HG03378 (cell line): ENCODE measurements around the gene ZNF613.
A peak's percentile ranks its signal among the peaks of the same experiment; 100 is the strongest.
"Not testable (repeated sequence)": the region's sequence is repeated elsewhere in the genome, so short reads cannot be mapped to it uniquely, and the experiment has no call there.

Experiments used
- ATAC-seq: cut with Tn5 transposase; IDR thresholded peaks from one replicate; pipeline ENCODE4 v1.9.1; 2021; ENCODE audit warnings: mild to moderate bottlenecking, moderate library complexity; ENCODE audit not compliant: unreplicated experiment

Gene ZNF613

DNA sequence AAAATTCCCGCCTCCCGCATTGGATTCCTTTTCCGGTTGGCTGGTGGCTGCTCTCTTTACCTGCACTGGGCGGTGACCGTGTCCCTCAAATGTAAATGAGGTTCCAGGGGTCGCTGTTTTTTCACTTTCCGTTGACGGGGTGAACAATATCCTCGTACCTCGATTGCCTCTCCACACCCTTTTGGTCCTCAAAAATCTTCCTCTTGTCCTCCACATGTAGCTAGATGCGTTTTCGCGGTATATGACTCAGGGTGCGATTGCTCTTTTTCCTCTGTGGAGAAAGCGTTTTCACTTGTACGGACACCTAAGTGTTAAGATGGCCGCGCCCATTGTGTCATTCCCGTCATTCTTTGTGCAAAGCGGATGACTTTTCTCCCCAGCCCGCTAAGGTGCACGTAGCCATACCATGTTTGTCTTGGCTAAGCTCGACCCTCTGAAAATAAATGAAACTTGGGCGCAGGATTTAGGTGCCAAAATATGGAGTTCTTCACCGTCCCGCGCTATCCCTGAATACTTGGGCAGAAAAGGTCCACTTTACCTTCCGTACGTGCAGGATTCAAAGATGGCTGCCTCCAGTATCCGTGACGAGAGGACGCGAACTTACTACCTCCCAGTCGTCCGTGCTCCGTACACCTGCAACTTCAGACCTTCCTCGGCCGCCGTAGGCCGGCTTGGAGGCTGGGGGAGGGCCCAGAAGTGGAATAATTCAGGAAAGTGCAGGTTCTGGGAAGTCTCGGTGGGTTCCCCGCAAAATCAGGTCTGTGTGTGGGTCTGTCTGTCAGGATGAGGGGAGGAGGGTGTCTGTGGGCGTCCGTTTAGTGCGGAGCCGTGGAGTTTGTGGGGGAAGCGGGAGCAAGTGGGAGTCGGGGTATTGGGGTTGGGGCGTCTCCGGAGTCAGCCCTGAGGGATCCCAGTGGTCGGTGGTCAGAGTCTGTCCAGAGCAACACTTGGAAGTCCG lies at the start of gene ZNF613:
Gene ZNF613, plus strand, starts transcription at position 689 of the 958 bp plus-strand sequence. CDS start 8,749 bp downstream, outside the sequence.
- ATAC-seq, result peak; percentile 77

- ATAC-seq, result no peak
Observed at GRCh38 chr19:51882518-51882917, 44.8 kb upstream of the ZNF613 start.

DNA sequence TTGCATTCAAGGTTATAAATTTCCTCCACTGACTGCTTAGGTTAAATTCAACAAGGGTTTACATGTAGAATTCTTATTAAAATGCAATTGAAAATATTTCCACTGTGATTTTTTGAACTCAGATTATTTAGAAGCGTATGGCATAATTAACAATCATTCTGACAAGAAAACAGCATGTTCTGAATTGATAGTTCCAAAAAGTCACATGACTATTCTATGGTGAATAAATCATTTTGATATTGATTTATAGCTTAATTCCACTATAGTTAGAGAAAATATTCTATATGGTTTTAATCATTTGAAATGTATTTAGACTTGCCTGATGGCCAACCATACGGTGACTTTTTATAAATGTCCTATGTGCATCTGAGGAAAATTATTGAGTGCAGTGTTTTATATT lies 42.6 kb upstream of the ZNF613 start:
- ATAC-seq, result no peak

GRCh38 chr19:51887522-51888498 lies 39.5 kb upstream of the ZNF613 start, which contains the start of gene ZNF577:
TSS of gene ZNF577 (minus strand) at chr19:51887951. CDS start at chr19:51880382, 7,569 bp downstream.
- ATAC-seq, result no peak

DNA sequence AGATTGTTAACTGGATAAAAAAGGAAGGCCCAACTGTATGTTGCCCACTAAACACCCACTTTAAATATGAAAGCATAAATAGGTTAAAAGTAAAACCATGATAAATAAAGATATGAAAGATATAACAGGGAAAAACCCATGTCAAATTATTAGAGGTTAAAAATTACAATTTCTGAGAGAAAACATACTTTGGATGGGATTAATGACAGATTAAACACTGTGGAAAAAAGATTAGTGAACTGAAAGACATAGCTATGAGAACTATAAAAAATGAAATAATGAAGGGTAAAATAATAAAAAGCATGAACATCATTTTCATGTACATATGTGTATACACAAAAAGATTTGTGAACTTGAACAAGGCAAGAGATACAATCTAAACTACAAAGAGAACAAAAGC lies 37.3 kb upstream of the ZNF613 start:
- no peak for ATAC-seq

DNA sequence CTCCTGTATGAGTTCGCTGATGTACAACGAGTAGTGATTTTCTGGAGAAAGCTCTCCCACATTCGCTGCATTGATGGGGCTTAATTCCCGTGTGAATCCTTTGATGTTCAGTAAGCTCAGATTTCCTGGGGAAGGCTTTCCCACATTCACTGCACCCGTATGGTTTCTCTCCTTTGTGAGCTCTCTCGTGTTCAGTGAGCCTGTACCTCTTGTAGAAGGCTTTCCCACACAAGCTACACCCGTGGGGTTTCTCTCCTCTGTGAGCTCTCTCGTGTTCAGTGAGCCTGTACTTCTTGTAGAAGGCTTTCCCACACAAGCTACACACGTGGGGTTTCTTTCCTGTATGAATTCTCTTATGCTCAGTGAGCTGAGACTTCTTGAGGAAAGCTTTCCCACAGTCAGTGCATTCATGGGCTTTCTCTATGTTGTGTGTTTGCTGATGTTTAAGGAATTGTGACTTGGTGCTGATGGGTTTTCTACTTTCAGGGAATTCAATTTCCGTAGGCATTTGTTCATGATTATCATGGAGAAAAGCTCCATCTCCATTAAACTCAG lies 36.0 kb upstream of the ZNF613 start:
- ATAC-seq, result no peak

DNA sequence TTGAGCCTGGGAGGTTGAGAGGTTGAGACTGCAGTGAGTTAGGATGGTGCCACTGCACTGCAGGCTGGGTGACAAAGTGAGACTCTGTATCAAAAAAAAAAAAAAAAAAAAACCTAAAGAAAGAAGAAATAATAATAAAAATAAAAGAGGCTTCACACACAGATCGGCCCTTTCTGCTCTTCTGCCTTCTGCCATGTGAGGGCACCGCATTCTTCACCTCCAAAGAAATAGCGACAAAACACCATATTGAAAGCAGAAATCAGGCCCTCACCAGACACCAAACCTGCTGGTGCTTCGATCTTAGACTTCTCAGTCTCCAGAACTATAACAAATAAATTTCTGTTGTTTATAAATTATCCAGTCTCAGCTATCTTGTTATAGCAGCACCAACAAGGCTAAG lies 25.4 kb upstream of the ZNF613 start:
- ATAC-seq, result no peak

GRCh38 chr19:51903192-51903591 lies 24.1 kb upstream of the ZNF613 start:
- ATAC-seq, result no peak

- peak; percentile 59 for ATAC-seq
Observed at GRCh38 chr19:51904331-51905165, 22.7 kb upstream of the ZNF613 start, which contains the start of gene ZNF649. TSS of gene ZNF649 (minus strand) at chr19:51905017. CDS start at chr19:51900107, 4,910 bp downstream.

DNA sequence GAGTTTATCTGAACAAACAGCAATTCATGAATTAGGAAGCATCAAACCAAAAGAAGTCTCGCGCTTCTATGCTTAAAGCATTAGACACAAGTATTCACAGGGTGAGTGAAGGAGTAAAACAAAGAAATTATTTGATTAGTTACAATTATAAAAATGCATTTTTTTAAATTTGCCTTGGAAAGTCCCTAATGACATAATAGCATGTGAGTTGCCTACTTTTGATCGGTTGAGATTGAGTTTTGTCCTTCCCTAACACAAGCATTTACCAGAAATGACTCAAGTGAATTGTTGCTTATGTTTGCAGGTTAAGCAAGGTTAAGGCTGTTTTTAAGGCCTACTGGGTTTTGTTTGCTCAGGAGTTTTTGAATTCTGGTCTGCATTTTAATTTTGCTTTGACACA lies 22.1 kb upstream of the ZNF613 start:
- ATAC-seq, result no peak

GRCh38 chr19:51905639-51906038 lies 21.6 kb upstream of the ZNF613 start:
- ATAC-seq, result not testable (repeated sequence)

DNA sequence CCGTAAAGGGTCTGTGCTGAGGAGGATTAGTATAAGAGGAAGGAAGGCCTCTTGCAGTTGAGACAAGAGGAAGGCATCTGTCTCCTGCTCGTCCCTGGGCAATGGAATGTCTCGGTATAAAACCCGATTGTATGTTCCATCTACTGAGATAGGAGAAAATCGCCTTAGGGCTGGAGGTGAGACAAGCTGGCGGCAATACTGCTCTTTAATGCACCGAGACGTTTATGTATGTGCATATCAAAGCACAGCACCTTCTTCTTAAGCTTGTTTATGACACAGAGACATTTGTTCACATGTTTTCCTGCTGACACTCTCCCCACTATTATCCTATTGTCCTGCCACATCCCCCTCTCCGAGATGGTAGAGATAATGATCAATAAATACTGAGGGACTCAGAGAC lies 21.2 kb upstream of the ZNF613 start:
- ATAC-seq, result not testable (repeated sequence)

- ATAC-seq, result not testable (repeated sequence)
Observed at GRCh38 chr19:51907981-51908380, 19.3 kb upstream of the ZNF613 start.

DNA sequence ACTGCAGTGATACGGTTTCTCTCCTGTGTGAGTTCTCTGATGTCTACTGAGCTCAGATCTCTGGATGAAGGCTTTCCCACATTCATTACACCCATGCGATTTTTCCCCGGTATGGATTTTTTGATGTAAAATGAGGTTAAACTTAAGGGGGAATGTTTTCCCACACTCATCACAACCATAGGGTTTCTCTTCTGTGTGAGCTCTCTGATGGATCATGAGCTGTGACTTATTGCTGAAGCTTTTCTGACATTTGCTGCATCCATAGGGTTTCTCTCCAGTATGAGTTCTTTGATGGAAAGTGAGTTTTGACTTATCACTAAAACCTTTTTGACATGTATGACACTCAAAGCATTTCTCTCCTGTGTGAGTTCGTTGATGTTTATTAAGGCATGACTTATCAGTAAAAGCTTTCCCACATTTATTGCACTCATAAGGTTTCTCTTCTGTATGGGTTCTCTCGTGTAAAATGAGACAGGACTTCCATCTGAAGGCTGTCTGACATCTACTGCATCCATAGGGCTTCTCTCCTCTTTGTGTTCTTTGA lies 11.9 kb upstream of the ZNF613 start:
- no peak for ATAC-seq

DNA sequence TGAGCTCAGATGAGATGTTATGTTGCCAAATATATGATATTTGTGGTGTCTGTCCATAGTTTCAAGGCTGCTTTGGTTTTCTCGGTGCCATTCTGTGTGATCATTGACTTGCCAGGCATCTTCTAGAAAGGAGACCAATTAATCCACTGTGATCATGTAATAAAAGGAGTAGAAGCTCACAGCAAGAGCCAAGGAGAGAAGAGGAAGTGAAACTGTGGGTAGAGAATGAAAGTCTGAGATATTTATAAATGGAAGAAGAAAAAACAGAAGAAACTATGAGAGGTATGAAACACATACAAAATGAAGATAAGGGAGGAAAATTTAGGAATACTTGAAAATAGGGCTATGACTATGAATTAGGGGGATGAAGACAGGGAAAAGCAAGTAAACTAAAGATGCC lies 11.1 kb upstream of the ZNF613 start:
- no peak for ATAC-seq

DNA sequence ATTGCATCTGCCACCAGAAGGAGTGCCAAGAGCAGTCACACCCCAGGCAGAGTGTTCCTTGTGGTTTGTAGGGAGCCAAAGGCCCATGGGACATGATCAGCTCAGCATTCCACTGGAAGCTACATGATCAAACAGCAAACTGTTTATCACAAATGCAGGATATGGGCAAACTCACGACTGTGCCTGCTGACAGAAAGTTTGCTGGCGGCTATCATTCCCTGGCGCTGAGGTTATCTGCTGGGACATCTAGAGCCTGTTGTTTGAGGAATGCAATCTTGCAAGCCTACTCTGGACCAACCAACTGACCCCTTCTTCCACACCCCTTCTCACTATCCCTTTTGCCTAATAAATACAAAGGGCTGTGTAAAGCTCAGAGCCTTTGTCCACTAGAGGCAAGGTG lies 7.7 kb upstream of the ZNF613 start:
- no peak for ATAC-seq

DNA sequence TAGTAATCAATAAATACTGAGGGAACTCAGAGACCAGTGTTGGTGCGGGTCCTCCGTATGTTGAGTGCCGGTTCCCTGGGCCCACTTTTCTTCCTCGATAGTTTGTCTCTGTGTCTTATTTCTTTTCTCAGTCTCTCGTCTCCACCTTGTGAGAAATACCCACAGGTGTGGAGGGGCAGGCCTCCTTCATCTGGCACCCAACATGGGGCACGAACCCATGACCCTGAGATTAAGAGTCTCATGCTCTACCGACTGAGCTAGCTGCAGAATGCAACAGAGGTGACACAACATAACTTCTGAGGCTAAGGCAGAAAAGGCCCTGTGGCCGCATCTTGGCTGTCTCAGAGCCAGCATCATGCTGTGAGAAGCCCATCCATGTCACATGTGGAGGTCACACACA lies 5.3 kb upstream of the ZNF613 start:
- ATAC-seq, result no peak

GRCh38 chr19:51926426-51926783 lies 867 bp upstream of the ZNF613 start:
- ATAC-seq, result no peak

- ATAC-seq, result no peak
Observed at GRCh38 chr19:51927859-51928258, 587 bp downstream of the ZNF613 start.

GRCh38 chr19:51931921-51932320 lies 4.6 kb downstream of the ZNF613 start:
- no peak for ATAC-seq
